ENCODE data around the gene ANO7.

GRCh38 chr2:241168366-241168765 lies 20.1 kb upstream of the ANO7 start:
- TF ChIP-seq, protein P1, sequence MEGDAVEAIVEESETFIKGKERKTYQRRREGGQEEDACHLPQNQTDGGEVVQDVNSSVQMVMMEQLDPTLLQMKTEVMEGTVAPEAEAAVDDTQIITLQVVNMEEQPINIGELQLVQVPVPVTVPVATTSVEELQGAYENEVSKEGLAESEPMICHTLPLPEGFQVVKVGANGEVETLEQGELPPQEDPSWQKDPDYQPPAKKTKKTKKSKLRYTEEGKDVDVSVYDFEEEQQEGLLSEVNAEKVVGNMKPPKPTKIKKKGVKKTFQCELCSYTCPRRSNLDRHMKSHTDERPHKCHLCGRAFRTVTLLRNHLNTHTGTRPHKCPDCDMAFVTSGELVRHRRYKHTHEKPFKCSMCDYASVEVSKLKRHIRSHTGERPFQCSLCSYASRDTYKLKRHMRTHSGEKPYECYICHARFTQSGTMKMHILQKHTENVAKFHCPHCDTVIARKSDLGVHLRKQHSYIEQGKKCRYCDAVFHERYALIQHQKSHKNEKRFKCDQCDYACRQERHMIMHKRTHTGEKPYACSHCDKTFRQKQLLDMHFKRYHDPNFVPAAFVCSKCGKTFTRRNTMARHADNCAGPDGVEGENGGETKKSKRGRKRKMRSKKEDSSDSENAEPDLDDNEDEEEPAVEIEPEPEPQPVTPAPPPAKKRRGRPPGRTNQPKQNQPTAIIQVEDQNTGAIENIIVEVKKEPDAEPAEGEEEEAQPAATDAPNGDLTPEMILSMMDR (IDR thresholded peaks at IDR 0.05): no peak
- TF ChIP-seq POLR2A (IDR thresholded peaks at IDR 0.05): no peak
